A673 (cell line): ENCODE results near the gene HOXC6. TPM values are rescaled to one million over a fixed set of nuclear protein-coding genes. Genes with fewer than 3 reads are reported as not detected.

ENCODE experiments used
- BruUV-seq: library from RNA; stranded (reverse); fragments of 400-500 nt; replicated peaks from 2 replicates; lab custom pipeline; 2021; lab: Mats Ljungman, UMichigan
- CTCF ChIA-PET: fragments of 300-600 bp; sonication (Branson Sonifier 250); formaldehyde crosslinking; loops from one replicate; lab custom pipeline; 2022; ENCODE audit warnings: antibody characterized with exemption; lab: Charles Lee
- POLR2A ChIA-PET: fragments of 300-600 bp; sonication (Branson Sonifier 250); formaldehyde crosslinking; loops from one replicate; lab custom pipeline; 2022; ENCODE audit warnings: antibody characterized with exemption; ENCODE audit not compliant: low non-redundant PET; lab: Charles Lee
- DNase-seq: peaks from one replicate; pipeline ENCODE4 v3.0.0-alpha.2; 2015; ENCODE audit warnings: low spot score
- H3K27ac ChIP-seq: fragments of 200-600 bp; sonication (generic); 2 replicates; pipeline ENCODE4 v1.5.1; 2016; ENCODE audit warnings: mixed run types, low read depth, mild to moderate bottlenecking, mixed read lengths, antibody characterized with exemption, low read length; ENCODE audit not compliant: poor library complexity, severe bottlenecking
- H3K27me3 ChIP-seq: fragments of 200-600 bp; sonication (generic); replicated peaks from 2 replicates; pipeline ENCODE4 v1.6.1; 2017; ENCODE audit warnings: mixed run types, low read depth, mild to moderate bottlenecking, mixed read lengths, antibody characterized with exemption, low read length; ENCODE audit not compliant: insufficient read depth, poor library complexity
- H3K36me3 ChIP-seq: fragments of 200-600 bp; sonication (generic); 2 replicates; pipeline ENCODE4 v1.6.1; 2016; ENCODE audit warnings: mixed run types, mild to moderate bottlenecking, mixed read lengths, antibody characterized with exemption, low read length; ENCODE audit not compliant: insufficient read depth, poor library complexity, severe bottlenecking
- H3K4me1 ChIP-seq: fragments of 200-600 bp; sonication (generic); 2 replicates; pipeline ENCODE4 v1.6.1; 2017; ENCODE audit warnings: mixed run types, mild to moderate bottlenecking, mixed read lengths, antibody characterized with exemption, low read length; ENCODE audit not compliant: insufficient read depth, poor library complexity, severe bottlenecking
- H3K4me3 ChIP-seq: fragments of 200-600 bp; sonication (generic); 2 replicates; pipeline ENCODE4 v1.5.1; 2016; ENCODE audit warnings: low read depth, mixed run types, mild to moderate bottlenecking, mixed read lengths, low read length; ENCODE audit not compliant: poor library complexity, severe bottlenecking
- H3K9me3 ChIP-seq: fragments of 200-600 bp; sonication (generic); 2 replicates; pipeline ENCODE4 v1.6.1; 2016; ENCODE audit warnings: mixed run types, low read depth, mild to moderate bottlenecking, mixed read lengths, antibody characterized with exemption, low read length; ENCODE audit not compliant: poor library complexity, severe bottlenecking
- CTCF ChIP-seq: fragments of 300-800, 200-600 bp; sonication (generic); conservative IDR thresholded peaks from 2 replicates; pipeline ENCODE4 v1.5.1; 2017; ENCODE audit warnings: low read depth, mild to moderate bottlenecking, antibody characterized with exemption, low read length, moderate library complexity, mixed read lengths
- EZH2 ChIP-seq: fragments of 200-600 bp; sonication (generic); IDR thresholded peaks from 2 replicates; pipeline ENCODE4 v1.6.1; 2017; ENCODE audit warnings: borderline replicate concordance, low read depth, mild to moderate bottlenecking, mixed read lengths, antibody characterized with exemption, low read length; ENCODE audit not compliant: poor library complexity, severe bottlenecking
- intact Hi-C: fragments of 100-400 bp; cut with micrococcal nuclease; formaldehyde crosslinking; loops from one replicate; pipeline ENCODE4 v1.10.0; 2022; ENCODE audit not compliant: unreplicated experiment
- total RNA-seq: library from RNA; stranded (reverse); gene quantifications from 2 replicates; pipeline ENCODE4 v1.2.3, GENCODE V29; 2021

Gene HOXC6
- total RNA-seq, 1 experiment from 2014 or later: 20.8 TPM

- H3K36me3 ChIP-seq: no peaks in the 10 kb centered on the region
- peaks cover 86% of the 10 kb centered on the region for H3K4me1 ChIP-seq
- intact Hi-C loops: no loop called here
- BruUV-seq: no TSS peak
- DNase-seq: no peak
- H3K27ac ChIP-seq: peak overlapping the region; percentile 98
- no peaks in the 10 kb centered on the region for H3K9me3 ChIP-seq
- TF ChIP-seq EZH2: no peak
- no peak for TF ChIP-seq CTCF
- peak overlapping the region; percentile 70 for H3K4me3 ChIP-seq
- ChIA-PET POLR2A (interaction anchor here (0.8 kb wide), 1 partner anchor 20 kb away, joined by 3 read pairs; no protein-coding TSS in a partner anchor), CTCF (interaction anchor here (1.1 kb wide), 1 partner anchor 213 kb away, joined by 3 read pairs; no protein-coding TSS in a partner anchor)
- no peaks in the 10 kb centered on the region for H3K27me3 ChIP-seq
These were observed 33.8 kb upstream of the HOXC6 start for GRCh38 chr12:53994264-53995001.

GRCh38 chr12:53995002-53995377 is 33.2 kb upstream of the HOXC6 start:
- no peaks in the 10 kb centered on the region for H3K9me3 ChIP-seq
- no peak for DNase-seq
- ChIA-PET CTCF (interaction anchor here (1.1 to 1.5 kb wide), 2 partner anchors 10 to 213 kb away, joined by 3 to 8 read pairs; partner anchors contain the start of gene HOXC10), POLR2A (no interaction called here)
- intact Hi-C loops: no loop called here
- TF ChIP-seq CTCF (no peak), EZH2 (no peak)
- H3K27ac ChIP-seq: peak overlapping the region; percentile 98
- H3K36me3 ChIP-seq: no peaks in the 10 kb centered on the region
- H3K27me3 ChIP-seq: no peaks in the 10 kb centered on the region
- peak overlapping the region; percentile 70 for H3K4me3 ChIP-seq
- BruUV-seq: TSS peak; percentile 49
- H3K4me1 ChIP-seq: peaks cover 81% of the 10 kb centered on the region

DNA sequence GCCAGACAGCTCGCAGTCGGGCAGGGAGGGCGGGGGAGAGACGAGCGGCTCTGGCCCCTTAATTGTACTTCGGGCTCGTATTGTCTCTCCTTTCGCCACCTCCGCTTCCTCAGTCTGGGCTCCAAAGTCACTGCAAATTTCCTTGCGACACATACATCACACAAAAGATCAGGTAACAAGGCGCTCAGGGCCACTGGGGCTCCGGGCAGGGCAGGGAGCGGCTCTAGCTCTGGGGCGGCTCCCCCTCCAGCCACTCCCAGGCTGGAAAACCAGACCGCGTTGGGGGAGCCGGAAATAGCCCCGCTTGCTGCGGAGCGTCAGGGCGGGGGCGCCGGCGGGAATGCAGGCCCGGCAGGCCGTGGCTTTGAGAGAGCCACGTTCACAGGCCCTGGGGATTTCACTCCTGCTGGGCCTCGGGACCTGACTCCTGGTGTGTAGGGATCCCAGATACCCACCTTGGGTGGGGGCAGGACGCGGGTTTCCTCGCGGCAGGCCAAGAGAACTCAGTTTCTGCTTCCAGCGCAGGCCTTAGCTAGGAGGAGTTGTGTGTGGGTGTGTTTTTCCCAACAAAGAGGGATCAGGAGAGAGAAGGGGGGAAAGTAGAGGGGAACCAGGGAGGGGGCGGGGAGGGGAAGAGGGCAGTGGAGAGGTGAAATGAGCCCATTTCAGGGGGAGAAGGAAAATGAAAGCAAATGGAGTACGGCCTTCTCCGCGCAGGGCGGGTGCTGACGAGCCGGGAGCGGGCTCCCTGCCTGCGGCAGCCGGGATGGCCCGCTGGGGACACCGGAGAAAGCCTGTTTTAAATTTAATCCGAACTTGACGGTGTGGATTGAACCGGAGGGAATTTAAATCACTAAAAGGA is 32.6 kb upstream of the HOXC6 start:
- POLR2A ChIA-PET: no interaction called here
- no peak for TF ChIP-seq CTCF
- no peak for TF ChIP-seq EZH2
- peaks cover 75% of the 10 kb centered on the region for H3K4me1 ChIP-seq
- CTCF ChIA-PET: interaction anchor here (0.6 to 1.9 kb wide), 5 partner anchors 10 to 212 kb away, joined by 3 to 12 read pairs (median 5); partner anchors contain the start of gene HOXC10
- H3K4me3 ChIP-seq: peak overlapping the region; percentile 70
- no TSS peak for BruUV-seq
- no peaks in the 10 kb centered on the region for H3K9me3 ChIP-seq
- no peaks in the 10 kb centered on the region for H3K36me3 ChIP-seq
- H3K27me3 ChIP-seq: no peaks in the 10 kb centered on the region
- peak overlapping the region; percentile 98 for H3K27ac ChIP-seq
- intact Hi-C loops: no loop called here
- peak; percentile 82 for DNase-seq
